ENCODE results near the gene ODAM.
"Not testable (repeated sequence)": the region's sequence is repeated elsewhere in the genome, so short reads cannot be mapped to it uniquely, and the experiment has no call there.

The ODAM gene

GRCh38 chr4:70183168-70183939, 12.2 kb upstream of the ODAM start:
- H3K36me3 ChIP-seq (ENCODE audit: control insufficient read depth in 1 of 2, insufficient read depth in 2 of 2, low read length in 2 of 2) = no peaks in the 10 kb centered on the region
- H3K4me1 ChIP-seq (ENCODE audit: control insufficient read depth in 1 of 2, insufficient read depth in 2 of 2, low read length in 2 of 2) = peaks cover 0 to 4% of the 10 kb centered on the region in 2 donors
- no peak overlapping the region for H3K27ac ChIP-seq (ENCODE audit: low read depth, low read length)
- no peak overlapping the region for H3K9ac ChIP-seq (ENCODE audit: low read depth in 1 of 2, low read length in 2 of 2)
- no peaks in the 10 kb centered on the region for H3K27me3 ChIP-seq (ENCODE audit: control insufficient read depth in 1 of 2, insufficient read depth in 2 of 2, low read length in 2 of 2)
- H3K4me3 ChIP-seq (ENCODE audit: low read depth in 1 of 2, low read length in 2 of 2) = no peak overlapping the region
- H3K9me3 ChIP-seq (ENCODE audit: control insufficient read depth in 1 of 2, low read length in 2 of 2) = no peaks in the 10 kb centered on the region

GRCh38 chr4:70183940-70184246, 11.6 kb upstream of the ODAM start:
- Histone ChIP-seq H3K36me3 (ENCODE audit: control insufficient read depth in 1 of 2, insufficient read depth in 2 of 2, low read length in 2 of 2) (no peaks in the 10 kb centered on the region), H3K27me3 (ENCODE audit: control insufficient read depth in 1 of 2, insufficient read depth in 2 of 2, low read length in 2 of 2) (no peaks in the 10 kb centered on the region), H3K9me3 (ENCODE audit: control insufficient read depth in 1 of 2, low read length in 2 of 2) (no peaks in the 10 kb centered on the region), H3K27ac (ENCODE audit: low read depth, low read length) (no peak overlapping the region), H3K4me1 (ENCODE audit: control insufficient read depth in 1 of 2, insufficient read depth in 2 of 2, low read length in 2 of 2) (peaks cover 0 to 4% of the 10 kb centered on the region in 2 donors), H3K4me3 (ENCODE audit: low read depth in 1 of 2, low read length in 2 of 2) (no peak overlapping the region), H3K9ac (ENCODE audit: low read depth in 1 of 2, low read length in 2 of 2) (no peak overlapping the region)

- Histone ChIP-seq H3K36me3 (ENCODE audit: control insufficient read depth in 1 of 2, insufficient read depth in 2 of 2, low read length in 2 of 2) (no peaks in the 10 kb centered on the region), H3K9ac (ENCODE audit: low read depth in 1 of 2, low read length in 2 of 2) (no peak overlapping the region), H3K9me3 (ENCODE audit: control insufficient read depth in 1 of 2, low read length in 2 of 2) (no peaks in the 10 kb centered on the region), H3K4me1 (ENCODE audit: control insufficient read depth in 1 of 2, insufficient read depth in 2 of 2, low read length in 2 of 2) (peaks cover 0 to 4% of the 10 kb centered on the region in 2 donors), H3K4me3 (ENCODE audit: low read depth in 1 of 2, low read length in 2 of 2) (no peak overlapping the region), H3K27me3 (ENCODE audit: control insufficient read depth in 1 of 2, insufficient read depth in 2 of 2, low read length in 2 of 2) (no peaks in the 10 kb centered on the region), H3K27ac (ENCODE audit: low read depth, low read length) (no peak overlapping the region)
Measured at GRCh38 chr4:70187216-70187615, 8.3 kb upstream of the ODAM start.

GRCh38 chr4:70190579-70190978, 4.9 kb upstream of the ODAM start:
- H3K4me3 ChIP-seq (ENCODE audit: low read depth in 1 of 2, low read length in 2 of 2) = no peak overlapping the region
- H3K27me3 ChIP-seq (ENCODE audit: control insufficient read depth in 1 of 2, insufficient read depth in 2 of 2, low read length in 2 of 2) = no peaks in the 10 kb centered on the region
- H3K9me3 ChIP-seq (ENCODE audit: control insufficient read depth in 1 of 2, low read length in 2 of 2) = no peaks in the 10 kb centered on the region
- H3K36me3 ChIP-seq (ENCODE audit: control insufficient read depth in 1 of 2, insufficient read depth in 2 of 2, low read length in 2 of 2) = no peaks in the 10 kb centered on the region
- no peak overlapping the region for H3K27ac ChIP-seq (ENCODE audit: low read depth, low read length)
- H3K4me1 ChIP-seq (ENCODE audit: control insufficient read depth in 1 of 2, insufficient read depth in 2 of 2, low read length in 2 of 2) = no peaks in the 10 kb centered on the region
- H3K9ac ChIP-seq (ENCODE audit: low read depth in 1 of 2, low read length in 2 of 2) = no peak overlapping the region

- H3K4me3 ChIP-seq (ENCODE audit: low read depth in 1 of 2, low read length in 2 of 2) = no peak overlapping the region
- H3K4me1 ChIP-seq (ENCODE audit: control insufficient read depth in 1 of 2, insufficient read depth in 2 of 2, low read length in 2 of 2) = peaks cover under 1% of the 10 kb centered on the region in 2 donors
- no peaks in the 10 kb centered on the region for H3K27me3 ChIP-seq (ENCODE audit: control insufficient read depth in 1 of 2, insufficient read depth in 2 of 2, low read length in 2 of 2)
- H3K9ac ChIP-seq (ENCODE audit: low read depth in 1 of 2, low read length in 2 of 2) = no peak overlapping the region
- no peaks in the 10 kb centered on the region for H3K9me3 ChIP-seq (ENCODE audit: control insufficient read depth in 1 of 2, low read length in 2 of 2)
- H3K36me3 ChIP-seq (ENCODE audit: control insufficient read depth in 1 of 2, insufficient read depth in 2 of 2, low read length in 2 of 2) = no peaks in the 10 kb centered on the region
- H3K27ac ChIP-seq (ENCODE audit: low read depth, low read length) = no peak overlapping the region
Measured at GRCh38 chr4:70191647-70192046, 3.9 kb upstream of the ODAM start.

- no peaks in the 10 kb centered on the region for H3K9me3 ChIP-seq (ENCODE audit: control insufficient read depth in 1 of 2, low read length in 2 of 2)
- no peak overlapping the region for H3K9ac ChIP-seq (ENCODE audit: low read depth in 1 of 2, low read length in 2 of 2)
- H3K4me3 ChIP-seq (ENCODE audit: low read depth in 1 of 2, low read length in 2 of 2) = no peak overlapping the region
- no peaks in the 10 kb centered on the region for H3K36me3 ChIP-seq (ENCODE audit: control insufficient read depth in 1 of 2, insufficient read depth in 2 of 2, low read length in 2 of 2)
- no peaks in the 10 kb centered on the region for H3K27me3 ChIP-seq (ENCODE audit: control insufficient read depth in 1 of 2, insufficient read depth in 2 of 2, low read length in 2 of 2)
- H3K27ac ChIP-seq (ENCODE audit: low read depth, low read length) = no peak overlapping the region
- H3K4me1 ChIP-seq (ENCODE audit: control insufficient read depth in 1 of 2, insufficient read depth in 2 of 2, low read length in 2 of 2) = peaks cover 3 to 12% of the 10 kb centered on the region in 2 donors
Measured at GRCh38 chr4:70192895-70193294, 2.6 kb upstream of the ODAM start.

- Histone ChIP-seq H3K9me3 (ENCODE audit: control insufficient read depth in 1 of 2, low read length in 2 of 2) (no peaks in the 10 kb centered on the region), H3K36me3 (ENCODE audit: control insufficient read depth in 1 of 2, insufficient read depth in 2 of 2, low read length in 2 of 2) (no peaks in the 10 kb centered on the region), H3K27me3 (ENCODE audit: control insufficient read depth in 1 of 2, insufficient read depth in 2 of 2, low read length in 2 of 2) (no peaks in the 10 kb centered on the region), H3K27ac (ENCODE audit: low read depth, low read length) (no peak overlapping the region), H3K4me3 (ENCODE audit: low read depth in 1 of 2, low read length in 2 of 2) (no peak overlapping the region), H3K9ac (ENCODE audit: low read depth in 1 of 2, low read length in 2 of 2) (no peak overlapping the region), H3K4me1 (ENCODE audit: control insufficient read depth in 1 of 2, insufficient read depth in 2 of 2, low read length in 2 of 2) (peaks cover 3 to 16% of the 10 kb centered on the region in 2 donors)
Measured at GRCh38 chr4:70196857-70197256, 1.3 kb downstream of the ODAM start.

- H3K36me3 ChIP-seq (ENCODE audit: control insufficient read depth in 1 of 2, insufficient read depth in 2 of 2, low read length in 2 of 2) = no peaks in the 10 kb centered on the region
Measured at GRCh38 chr4:70197842-70198241, 2.3 kb downstream of the ODAM start.

GRCh38 chr4:70203601-70204000, 8.1 kb downstream of the ODAM start:
- Histone ChIP-seq H3K27me3 (ENCODE audit: control insufficient read depth in 1 of 2, insufficient read depth in 2 of 2, low read length in 2 of 2) (no peaks in the 10 kb centered on the region), H3K4me1 (ENCODE audit: control insufficient read depth in 1 of 2, insufficient read depth in 2 of 2, low read length in 2 of 2) (peaks cover 0 to 2% of the 10 kb centered on the region in 2 donors), H3K4me3 (ENCODE audit: low read depth in 1 of 2, low read length in 2 of 2) (no peak overlapping the region), H3K9ac (ENCODE audit: low read depth in 1 of 2, low read length in 2 of 2) (no peak overlapping the region), H3K9me3 (ENCODE audit: control insufficient read depth in 1 of 2, low read length in 2 of 2) (no peaks in the 10 kb centered on the region), H3K36me3 (ENCODE audit: control insufficient read depth in 1 of 2, insufficient read depth in 2 of 2, low read length in 2 of 2) (no peaks in the 10 kb centered on the region), H3K27ac (ENCODE audit: low read depth, low read length) (no peak overlapping the region)

More at GRCh38 chr4:70197842-70198241, 2.3 kb downstream of the ODAM start:
- Histone ChIP-seq H3K27ac (ENCODE audit: low read depth, low read length) (no peak overlapping the region), H3K9me3 (ENCODE audit: control insufficient read depth in 1 of 2, low read length in 2 of 2) (no peaks in the 10 kb centered on the region), H3K9ac (ENCODE audit: low read depth in 1 of 2, low read length in 2 of 2) (no peak overlapping the region), H3K27me3 (ENCODE audit: control insufficient read depth in 1 of 2, insufficient read depth in 2 of 2, low read length in 2 of 2) (no peaks in the 10 kb centered on the region), H3K4me3 (ENCODE audit: low read depth in 1 of 2, low read length in 2 of 2) (no peak overlapping the region), H3K4me1 (ENCODE audit: control insufficient read depth in 1 of 2, insufficient read depth in 2 of 2, low read length in 2 of 2) (peaks cover 3 to 16% of the 10 kb centered on the region in 2 donors)

GRCh38 chr4:70212752-70213151, 17.2 kb downstream of the ODAM start:
- not testable (repeated sequence) for H3K27ac ChIP-seq (ENCODE audit: low read depth, low read length); H3K9ac ChIP-seq (ENCODE audit: low read depth in 1 of 2, low read length in 2 of 2); H3K36me3 ChIP-seq (ENCODE audit: control insufficient read depth in 1 of 2, insufficient read depth in 2 of 2, low read length in 2 of 2); H3K4me3 ChIP-seq (ENCODE audit: low read depth in 1 of 2, low read length in 2 of 2); H3K27me3 ChIP-seq (ENCODE audit: control insufficient read depth in 1 of 2, insufficient read depth in 2 of 2, low read length in 2 of 2); H3K9me3 ChIP-seq (ENCODE audit: control insufficient read depth in 1 of 2, low read length in 2 of 2); H3K4me1 ChIP-seq (ENCODE audit: control insufficient read depth in 1 of 2, insufficient read depth in 2 of 2, low read length in 2 of 2)

Data from duodenal mucosa (tissue), 2 donors.